Measurements from ENCODE around the gene DBET. TPM values are rescaled to one million over a fixed set of nuclear protein-coding genes. Genes with fewer than 3 reads are reported as not detected.

DBET gene
- total and polyA plus RNA-seq, 5 experiments from 2014 or later: not detected

Other genes with a start within 250 kb of the DBET start
- gene FRG1, start 123.6 kb upstream of the DBET start, total RNA-seq: 10 to 100 TPM; 46.6 to 50.0 TPM
- gene FRG1, start 123.6 kb upstream of the DBET start, polyA plus RNA-seq: 10 to 100 TPM; 45.6 to 51.3 (median 51.2) TPM
- not detected for gene FRG2, start 37.2 kb upstream of the DBET start, total RNA-seq
- gene FRG2, start 37.2 kb upstream of the DBET start, polyA plus RNA-seq: not detected
- not detected for gene DUX4, start 109.3 kb downstream of the DBET start, total RNA-seq
- gene DUX4, start 109.3 kb downstream of the DBET start, polyA plus RNA-seq: not detected